ENCODE measurements around the gene SNX5. TPM values are rescaled to one million over a fixed set of nuclear protein-coding genes. Genes with fewer than 3 reads are reported as not detected.

SNX5 gene
- total and polyA plus RNA-seq, 9 of the 15 experiments (the other 6 are each of a cell fraction or from before 2014, with no cell fraction given): 53.5 to 276 (median 160) TPM

DNA sequence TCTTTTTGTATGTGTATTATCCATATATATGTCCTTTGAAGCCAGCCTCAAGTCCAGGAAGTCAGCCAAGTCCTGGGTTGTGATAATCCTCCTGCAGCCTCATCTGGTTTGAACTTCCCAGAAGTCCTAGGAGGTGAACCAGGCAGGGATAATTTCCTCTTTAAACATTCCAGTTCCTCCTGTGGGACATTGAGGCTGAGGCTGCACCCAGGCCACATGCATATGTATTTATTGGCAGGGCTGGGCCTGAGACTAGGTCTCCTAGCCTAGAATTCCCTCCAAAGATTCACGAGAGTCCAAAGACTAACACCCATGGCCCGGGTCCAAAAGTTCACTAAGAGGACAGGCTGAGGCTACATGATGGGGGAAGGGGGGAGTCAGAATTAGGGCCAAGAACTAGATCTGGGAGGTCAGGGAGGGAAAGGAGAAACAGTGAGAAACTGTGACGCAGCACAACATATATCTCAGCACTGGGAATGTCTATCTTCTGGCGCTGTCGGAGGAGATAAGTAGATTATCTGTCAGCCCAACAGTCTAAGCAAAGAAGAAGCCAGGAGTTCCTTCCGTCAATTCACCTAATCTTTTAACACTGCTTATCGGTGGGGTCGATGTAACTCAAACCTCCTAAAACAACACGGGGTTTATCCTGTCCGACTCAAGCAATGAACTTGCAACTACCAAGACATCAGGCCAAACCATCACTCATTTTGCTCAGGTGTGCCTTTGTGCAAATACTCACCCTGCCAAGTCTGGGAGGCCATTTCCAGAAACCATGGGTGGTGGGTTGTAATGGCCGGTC is 43.3 kb downstream of the SNX5 start (continued):
- TF ChIP-seq, protein P1, sequence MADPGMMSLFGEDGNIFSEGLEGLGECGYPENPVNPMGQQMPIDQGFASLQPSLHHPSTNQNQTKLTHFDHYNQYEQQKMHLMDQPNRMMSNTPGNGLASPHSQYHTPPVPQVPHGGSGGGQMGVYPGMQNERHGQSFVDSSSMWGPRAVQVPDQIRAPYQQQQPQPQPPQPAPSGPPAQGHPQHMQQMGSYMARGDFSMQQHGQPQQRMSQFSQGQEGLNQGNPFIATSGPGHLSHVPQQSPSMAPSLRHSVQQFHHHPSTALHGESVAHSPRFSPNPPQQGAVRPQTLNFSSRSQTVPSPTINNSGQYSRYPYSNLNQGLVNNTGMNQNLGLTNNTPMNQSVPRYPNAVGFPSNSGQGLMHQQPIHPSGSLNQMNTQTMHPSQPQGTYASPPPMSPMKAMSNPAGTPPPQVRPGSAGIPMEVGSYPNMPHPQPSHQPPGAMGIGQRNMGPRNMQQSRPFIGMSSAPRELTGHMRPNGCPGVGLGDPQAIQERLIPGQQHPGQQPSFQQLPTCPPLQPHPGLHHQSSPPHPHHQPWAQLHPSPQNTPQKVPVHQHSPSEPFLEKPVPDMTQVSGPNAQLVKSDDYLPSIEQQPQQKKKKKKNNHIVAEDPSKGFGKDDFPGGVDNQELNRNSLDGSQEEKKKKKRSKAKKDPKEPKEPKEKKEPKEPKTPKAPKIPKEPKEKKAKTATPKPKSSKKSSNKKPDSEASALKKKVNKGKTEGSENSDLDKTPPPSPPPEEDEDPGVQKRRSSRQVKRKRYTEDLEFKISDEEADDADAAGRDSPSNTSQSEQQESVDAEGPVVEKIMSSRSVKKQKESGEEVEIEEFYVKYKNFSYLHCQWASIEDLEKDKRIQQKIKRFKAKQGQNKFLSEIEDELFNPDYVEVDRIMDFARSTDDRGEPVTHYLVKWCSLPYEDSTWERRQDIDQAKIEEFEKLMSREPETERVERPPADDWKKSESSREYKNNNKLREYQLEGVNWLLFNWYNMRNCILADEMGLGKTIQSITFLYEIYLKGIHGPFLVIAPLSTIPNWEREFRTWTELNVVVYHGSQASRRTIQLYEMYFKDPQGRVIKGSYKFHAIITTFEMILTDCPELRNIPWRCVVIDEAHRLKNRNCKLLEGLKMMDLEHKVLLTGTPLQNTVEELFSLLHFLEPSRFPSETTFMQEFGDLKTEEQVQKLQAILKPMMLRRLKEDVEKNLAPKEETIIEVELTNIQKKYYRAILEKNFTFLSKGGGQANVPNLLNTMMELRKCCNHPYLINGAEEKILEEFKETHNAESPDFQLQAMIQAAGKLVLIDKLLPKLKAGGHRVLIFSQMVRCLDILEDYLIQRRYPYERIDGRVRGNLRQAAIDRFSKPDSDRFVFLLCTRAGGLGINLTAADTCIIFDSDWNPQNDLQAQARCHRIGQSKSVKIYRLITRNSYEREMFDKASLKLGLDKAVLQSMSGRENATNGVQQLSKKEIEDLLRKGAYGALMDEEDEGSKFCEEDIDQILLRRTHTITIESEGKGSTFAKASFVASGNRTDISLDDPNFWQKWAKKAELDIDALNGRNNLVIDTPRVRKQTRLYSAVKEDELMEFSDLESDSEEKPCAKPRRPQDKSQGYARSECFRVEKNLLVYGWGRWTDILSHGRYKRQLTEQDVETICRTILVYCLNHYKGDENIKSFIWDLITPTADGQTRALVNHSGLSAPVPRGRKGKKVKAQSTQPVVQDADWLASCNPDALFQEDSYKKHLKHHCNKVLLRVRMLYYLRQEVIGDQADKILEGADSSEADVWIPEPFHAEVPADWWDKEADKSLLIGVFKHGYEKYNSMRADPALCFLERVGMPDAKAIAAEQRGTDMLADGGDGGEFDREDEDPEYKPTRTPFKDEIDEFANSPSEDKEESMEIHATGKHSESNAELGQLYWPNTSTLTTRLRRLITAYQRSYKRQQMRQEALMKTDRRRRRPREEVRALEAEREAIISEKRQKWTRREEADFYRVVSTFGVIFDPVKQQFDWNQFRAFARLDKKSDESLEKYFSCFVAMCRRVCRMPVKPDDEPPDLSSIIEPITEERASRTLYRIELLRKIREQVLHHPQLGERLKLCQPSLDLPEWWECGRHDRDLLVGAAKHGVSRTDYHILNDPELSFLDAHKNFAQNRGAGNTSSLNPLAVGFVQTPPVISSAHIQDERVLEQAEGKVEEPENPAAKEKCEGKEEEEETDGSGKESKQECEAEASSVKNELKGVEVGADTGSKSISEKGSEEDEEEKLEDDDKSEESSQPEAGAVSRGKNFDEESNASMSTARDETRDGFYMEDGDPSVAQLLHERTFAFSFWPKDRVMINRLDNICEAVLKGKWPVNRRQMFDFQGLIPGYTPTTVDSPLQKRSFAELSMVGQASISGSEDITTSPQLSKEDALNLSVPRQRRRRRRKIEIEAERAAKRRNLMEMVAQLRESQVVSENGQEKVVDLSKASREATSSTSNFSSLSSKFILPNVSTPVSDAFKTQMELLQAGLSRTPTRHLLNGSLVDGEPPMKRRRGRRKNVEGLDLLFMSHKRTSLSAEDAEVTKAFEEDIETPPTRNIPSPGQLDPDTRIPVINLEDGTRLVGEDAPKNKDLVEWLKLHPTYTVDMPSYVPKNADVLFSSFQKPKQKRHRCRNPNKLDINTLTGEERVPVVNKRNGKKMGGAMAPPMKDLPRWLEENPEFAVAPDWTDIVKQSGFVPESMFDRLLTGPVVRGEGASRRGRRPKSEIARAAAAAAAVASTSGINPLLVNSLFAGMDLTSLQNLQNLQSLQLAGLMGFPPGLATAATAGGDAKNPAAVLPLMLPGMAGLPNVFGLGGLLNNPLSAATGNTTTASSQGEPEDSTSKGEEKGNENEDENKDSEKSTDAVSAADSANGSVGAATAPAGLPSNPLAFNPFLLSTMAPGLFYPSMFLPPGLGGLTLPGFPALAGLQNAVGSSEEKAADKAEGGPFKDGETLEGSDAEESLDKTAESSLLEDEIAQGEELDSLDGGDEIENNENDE (IDR thresholded peaks at IDR 0.05; ENCODE audit: low read depth, low read length): no peak
- no peak for TF ChIP-seq ZNF445 (CRISPR knock-in tag; IDR thresholded peaks at IDR 0.05; ENCODE audit: low read depth)
- TF ChIP-seq, protein P2, sequence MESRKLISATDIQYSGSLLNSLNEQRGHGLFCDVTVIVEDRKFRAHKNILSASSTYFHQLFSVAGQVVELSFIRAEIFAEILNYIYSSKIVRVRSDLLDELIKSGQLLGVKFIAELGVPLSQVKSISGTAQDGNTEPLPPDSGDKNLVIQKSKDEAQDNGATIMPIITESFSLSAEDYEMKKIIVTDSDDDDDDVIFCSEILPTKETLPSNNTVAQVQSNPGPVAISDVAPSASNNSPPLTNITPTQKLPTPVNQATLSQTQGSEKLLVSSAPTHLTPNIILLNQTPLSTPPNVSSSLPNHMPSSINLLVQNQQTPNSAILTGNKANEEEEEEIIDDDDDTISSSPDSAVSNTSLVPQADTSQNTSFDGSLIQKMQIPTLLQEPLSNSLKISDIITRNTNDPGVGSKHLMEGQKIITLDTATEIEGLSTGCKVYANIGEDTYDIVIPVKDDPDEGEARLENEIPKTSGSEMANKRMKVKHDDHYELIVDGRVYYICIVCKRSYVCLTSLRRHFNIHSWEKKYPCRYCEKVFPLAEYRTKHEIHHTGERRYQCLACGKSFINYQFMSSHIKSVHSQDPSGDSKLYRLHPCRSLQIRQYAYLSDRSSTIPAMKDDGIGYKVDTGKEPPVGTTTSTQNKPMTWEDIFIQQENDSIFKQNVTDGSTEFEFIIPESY (CRISPR knock-in tag; IDR thresholded peaks at IDR 0.05): no peak
- TF ChIP-seq, protein P3, sequence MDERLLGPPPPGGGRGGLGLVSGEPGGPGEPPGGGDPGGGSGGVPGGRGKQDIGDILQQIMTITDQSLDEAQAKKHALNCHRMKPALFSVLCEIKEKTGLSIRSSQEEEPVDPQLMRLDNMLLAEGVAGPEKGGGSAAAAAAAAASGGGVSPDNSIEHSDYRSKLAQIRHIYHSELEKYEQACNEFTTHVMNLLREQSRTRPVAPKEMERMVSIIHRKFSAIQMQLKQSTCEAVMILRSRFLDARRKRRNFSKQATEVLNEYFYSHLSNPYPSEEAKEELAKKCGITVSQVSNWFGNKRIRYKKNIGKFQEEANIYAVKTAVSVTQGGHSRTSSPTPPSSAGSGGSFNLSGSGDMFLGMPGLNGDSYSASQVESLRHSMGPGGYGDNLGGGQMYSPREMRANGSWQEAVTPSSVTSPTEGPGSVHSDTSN (CRISPR knock-in tag; IDR thresholded peaks at IDR 0.05; ENCODE audit: low read depth): no peak
- TF ChIP-seq, protein P3 (tag; conservative IDR thresholded peaks at IDR 0.05; ENCODE audit: low read depth): peak; percentile 83
- TF ChIP-seq, protein P4, sequence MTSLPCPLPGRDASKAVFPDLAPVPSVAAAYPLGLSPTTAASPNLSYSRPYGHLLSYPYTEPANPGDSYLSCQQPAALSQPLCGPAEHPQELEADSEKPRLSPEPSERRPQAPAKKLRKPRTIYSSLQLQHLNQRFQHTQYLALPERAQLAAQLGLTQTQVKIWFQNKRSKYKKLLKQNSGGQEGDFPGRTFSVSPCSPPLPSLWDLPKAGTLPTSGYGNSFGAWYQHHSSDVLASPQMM (CRISPR knock-in tag; IDR thresholded peaks at IDR 0.05): no peak
- TF ChIP-seq, protein P5, sequence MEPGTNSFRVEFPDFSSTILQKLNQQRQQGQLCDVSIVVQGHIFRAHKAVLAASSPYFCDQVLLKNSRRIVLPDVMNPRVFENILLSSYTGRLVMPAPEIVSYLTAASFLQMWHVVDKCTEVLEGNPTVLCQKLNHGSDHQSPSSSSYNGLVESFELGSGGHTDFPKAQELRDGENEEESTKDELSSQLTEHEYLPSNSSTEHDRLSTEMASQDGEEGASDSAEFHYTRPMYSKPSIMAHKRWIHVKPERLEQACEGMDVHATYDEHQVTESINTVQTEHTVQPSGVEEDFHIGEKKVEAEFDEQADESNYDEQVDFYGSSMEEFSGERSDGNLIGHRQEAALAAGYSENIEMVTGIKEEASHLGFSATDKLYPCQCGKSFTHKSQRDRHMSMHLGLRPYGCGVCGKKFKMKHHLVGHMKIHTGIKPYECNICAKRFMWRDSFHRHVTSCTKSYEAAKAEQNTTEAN (CRISPR knock-in tag; IDR thresholded peaks at IDR 0.05): no peak

Data from K562 (cell line).